WERI-Rb-1 (cell line): Measurements from ENCODE around the gene AP4M1.

Experiments used
- DNase-seq: peaks from one replicate; pipeline ENCODE4 v3.0.0-alpha.2; 2020
- H3K27ac ChIP-seq: fragments of 250-450 bp; sonication (Bioruptor Pico); 2 replicates; pipeline ENCODE4 v1.5.1; 2020; ENCODE audit warnings: mild to moderate bottlenecking, moderate library complexity
- H3K27me3 ChIP-seq: fragments of 250-450 bp; sonication (Bioruptor Pico); 2 replicates; pipeline ENCODE4 v1.5.1; 2021; ENCODE audit warnings: mild to moderate bottlenecking, low read depth, moderate library complexity; ENCODE audit not compliant: insufficient read depth, severe bottlenecking
- H3K36me3 ChIP-seq: fragments of 250-450 bp; sonication (Bioruptor Pico); 2 replicates; pipeline ENCODE4 v1.5.1; 2020; ENCODE audit warnings: mild to moderate bottlenecking, moderate library complexity
- H3K4me3 ChIP-seq: 2 replicates; pipeline ENCODE4 v1.5.1; 2011; ENCODE audit warnings: low read depth, mild to moderate bottlenecking, control low read depth, low read length
- H3K9me3 ChIP-seq: fragments of 250-450 bp; sonication (Bioruptor Pico); 2 replicates; pipeline ENCODE4 v1.5.1; 2021; ENCODE audit warnings: mild to moderate bottlenecking, moderate library complexity; ENCODE audit not compliant: severe bottlenecking
- CTCF ChIP-seq: IDR thresholded peaks from 2 replicates; pipeline ENCODE4 v1.5.1; 2011; ENCODE audit warnings: low read depth, mild to moderate bottlenecking, control low read depth, inconsistent platforms, low read length

Gene AP4M1

GRCh38 chr7:100157334-100158228 is 56.1 kb downstream of the AP4M1 start:
- Histone ChIP-seq H3K9me3 (no peaks in the 10 kb centered on the region), H3K27ac (peak overlapping the region; percentile 71), H3K36me3 (peaks cover 37% of the 10 kb centered on the region), H3K4me3 (peak overlapping the region; percentile 77), H3K27me3 (no peaks in the 10 kb centered on the region)
- TF ChIP-seq CTCF = peak; percentile 34; the same call in 1 of the 2 replicates
- peak; percentile 54 for DNase-seq
